ENCODE data around the gene RFX3.

GRCh38 chr9:3410461-3410860 lies 115.3 kb downstream of the RFX3 start:
- TF ChIP-seq CTCF (IDR thresholded peaks at IDR 0.05; ENCODE audit: poor library complexity) (no peak), EZH2 (IDR thresholded peaks at IDR 0.05; ENCODE audit: borderline replicate concordance) (no peak), EZH2phosphoT487 (IDR thresholded peaks at IDR 0.05; ENCODE audit: low read depth, severe bottlenecking, unreplicated experiment) (no peak)
